NB4 (cell line): ENCODE data around the gene ADGRF4.

Experiments
- DNase-seq: peaks from one replicate; pipeline ENCODE4 v3.0.0; 2010; ENCODE audit warnings: low read depth
- H3K4me3 ChIP-seq: one replicate; pipeline ENCODE4 v1.5.1; 2011; ENCODE audit warnings: mild to moderate bottlenecking, low read depth, low read length, moderate library complexity
- CTCF ChIP-seq: IDR thresholded peaks from one replicate; pipeline ENCODE4 v1.5.1; 2012; ENCODE audit warnings: low read depth, low read length
- MAX ChIP-seq: IDR thresholded peaks from 2 replicates; pipeline ENCODE4 v1.6.1; 2011; ENCODE audit warnings: low read depth, low read length
- MYC ChIP-seq: IDR thresholded peaks from 2 replicates; pipeline ENCODE4 v1.6.1; 2011; ENCODE audit warnings: low read depth, low read length
- POLR2A ChIP-seq: IDR thresholded peaks from 2 replicates; pipeline ENCODE4 v1.6.1; 2011; ENCODE audit warnings: mild to moderate bottlenecking; ENCODE audit not compliant: insufficient read length; ENCODE audit errors: extremely low read depth

Gene ADGRF4

GRCh38 chr6:47762502-47762901, 64.1 kb downstream of the ADGRF4 start:
- no peak overlapping the region for H3K4me3 ChIP-seq
- TF ChIP-seq MAX (no peak), POLR2A (no peak), MYC (no peak)
- no peak for DNase-seq

GRCh38 chr6:47766445-47766844, 68.1 kb downstream of the ADGRF4 start:
- TF ChIP-seq MYC (no peak), POLR2A (no peak), CTCF (no peak), MAX (no peak)
- no peak for DNase-seq
- no peak overlapping the region for H3K4me3 ChIP-seq

GRCh38 chr6:47767102-47767501, 68.7 kb downstream of the ADGRF4 start:
- TF ChIP-seq MAX (no peak), POLR2A (no peak), MYC (no peak), CTCF (no peak)
- DNase-seq = no peak
- no peak overlapping the region for H3K4me3 ChIP-seq

GRCh38 chr6:47769982-47770381, 71.6 kb downstream of the ADGRF4 start:
- no peak overlapping the region for H3K4me3 ChIP-seq
- no peak for DNase-seq
- TF ChIP-seq POLR2A = no peak
- no peak for TF ChIP-seq MAX
- no peak for TF ChIP-seq MYC
- no peak for TF ChIP-seq CTCF
